ENCODE measurements around the gene GNB5. TPM values are rescaled to one million over a fixed set of nuclear protein-coding genes. Genes with fewer than 3 reads are reported as not detected.

The GNB5 gene
- total and polyA plus RNA-seq, 2 of the 13 experiments (the other 11 are each of a cell fraction or from before 2014, with no cell fraction given): 13.7 to 14.4 TPM

DNA sequence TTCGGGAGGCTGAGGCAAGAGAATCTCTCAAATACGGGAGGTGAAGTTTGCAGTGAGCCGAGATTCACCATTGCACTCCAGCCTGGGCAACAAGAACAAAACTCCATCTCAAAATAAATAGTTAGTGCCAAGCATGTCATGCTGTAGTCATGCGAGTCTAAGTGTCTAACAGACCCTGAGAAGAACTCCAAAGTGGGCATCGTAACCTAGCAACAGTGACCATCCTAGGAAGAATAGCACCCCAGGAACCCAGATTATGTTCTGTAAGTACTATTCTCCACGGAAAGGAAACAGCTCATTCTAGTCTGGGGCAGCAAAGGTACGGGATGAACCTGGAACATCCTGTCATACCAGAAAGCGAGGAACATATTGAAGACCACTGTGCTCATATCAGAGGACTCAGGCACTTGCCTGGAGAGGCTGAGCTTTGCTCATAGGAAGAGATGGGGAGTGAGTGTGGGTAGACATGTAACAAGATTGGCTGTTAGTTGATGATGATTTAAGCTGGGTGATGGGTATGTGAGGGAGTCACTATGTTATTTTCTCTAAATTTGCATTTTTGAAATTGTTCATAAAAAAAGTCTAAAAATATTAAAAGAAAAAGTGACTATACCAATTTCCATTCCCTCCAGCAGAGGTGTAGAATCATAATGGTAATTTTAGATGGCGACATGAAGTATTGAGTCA lies 110.3 kb downstream of the GNB5 start:
- BruUV-seq (replicated peaks): no TSS peak
- H3K27ac ChIP-seq (ENCODE audit: extremely low read length, insufficient read depth, low read length): no peak overlapping the region
- WGBS (ENCODE audit: low lambda C conversion rate): 89% methylated on average over 9 of the region's 9 CpGs

More for the DNA sequence above, 110.3 kb downstream of the GNB5 start:
- in situ Hi-C loops (cut with HindIII; ENCODE audit: extremely low pct_ligation_motif_present, low pct_unique_long_range_greater_than_20kb) (no loop called here), intact Hi-C loops (cut with micrococcal nuclease; ENCODE audit: unreplicated experiment) (no loop called here)
- Histone ChIP-seq H3K4me2 (ENCODE audit: low read depth, low read length) (no peak overlapping the region), H3K4me3 (replicated peaks in 1 of 3; ENCODE audit: insufficient read depth in 1 of 3, low read depth in 2 of 3, low read length in 3 of 3) (no peak overlapping the region), H3K9me3 (ENCODE audit: low read length) (no peaks in the 10 kb centered on the region), H4K20me1 (ENCODE audit: insufficient read depth, low read length) (no peaks in the 10 kb centered on the region), H3K27me3 (ENCODE audit: control insufficient read depth in 1 of 2, insufficient read depth in 2 of 2, low read length in 2 of 2) (no peaks in the 10 kb centered on the region; a peak in 1 of 5 replicates), H3K36me3 (replicated peaks in 1 of 2; ENCODE audit: control insufficient read depth in 1 of 2, insufficient read depth in 2 of 2, low read length in 2 of 2) (no peaks in the 10 kb centered on the region), H3K4me1 (ENCODE audit: insufficient read depth, low read length) (peaks cover 36% of the 10 kb centered on the region), H2AFZ (ENCODE audit: low read length) (no peak overlapping the region), H3K79me2 (ENCODE audit: insufficient read depth, low read length) (no peaks in the 10 kb centered on the region), H3K9ac (ENCODE audit: insufficient read depth, low read depth, low read length) (no peak overlapping the region)
- no peak for TF ChIP-seq HNRNPK (IDR thresholded peaks at IDR 0.05; ENCODE audit: low read depth, low read length, poor library complexity, severe bottlenecking)
- TF ChIP-seq ZSCAN12 (CRISPR knock-in tag; IDR thresholded peaks at IDR 0.05): no peak
- TF ChIP-seq ZNF260 (CRISPR knock-in tag; IDR thresholded peaks at IDR 0.05; ENCODE audit: borderline replicate concordance, low read depth): no peak
- TF ChIP-seq NFIB (CRISPR knock-in tag; IDR thresholded peaks at IDR 0.05; ENCODE audit: borderline replicate concordance): no peak
- TF ChIP-seq BCL6 (CRISPR knock-in tag; IDR thresholded peaks at IDR 0.05): no peak
- no peak for TF ChIP-seq ZNF629 (CRISPR knock-in tag; conservative IDR thresholded peaks at IDR 0.05)
- no peak for TF ChIP-seq ZNF230 (CRISPR knock-in tag; IDR thresholded peaks at IDR 0.05)
- TF ChIP-seq, protein P1, sequence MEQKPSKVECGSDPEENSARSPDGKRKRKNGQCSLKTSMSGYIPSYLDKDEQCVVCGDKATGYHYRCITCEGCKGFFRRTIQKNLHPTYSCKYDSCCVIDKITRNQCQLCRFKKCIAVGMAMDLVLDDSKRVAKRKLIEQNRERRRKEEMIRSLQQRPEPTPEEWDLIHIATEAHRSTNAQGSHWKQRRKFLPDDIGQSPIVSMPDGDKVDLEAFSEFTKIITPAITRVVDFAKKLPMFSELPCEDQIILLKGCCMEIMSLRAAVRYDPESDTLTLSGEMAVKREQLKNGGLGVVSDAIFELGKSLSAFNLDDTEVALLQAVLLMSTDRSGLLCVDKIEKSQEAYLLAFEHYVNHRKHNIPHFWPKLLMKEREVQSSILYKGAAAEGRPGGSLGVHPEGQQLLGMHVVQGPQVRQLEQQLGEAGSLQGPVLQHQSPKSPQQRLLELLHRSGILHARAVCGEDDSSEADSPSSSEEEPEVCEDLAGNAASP (CRISPR knock-in tag; IDR thresholded peaks at IDR 0.05; ENCODE audit: borderline replicate concordance): no peak
- TF ChIP-seq ZNF674 (CRISPR knock-in tag; IDR thresholded peaks at IDR 0.05; ENCODE audit: low read depth): no peak
- TF ChIP-seq ZC3H4 (CRISPR knock-in tag; IDR thresholded peaks at IDR 0.05; ENCODE audit: borderline replicate concordance): no peak
- TF ChIP-seq CENPX (CRISPR knock-in tag; IDR thresholded peaks at IDR 0.05): no peak
- TF ChIP-seq SMC3 (IDR thresholded peaks at IDR 0.05; ENCODE audit: low read length): no peak
- no peak for TF ChIP-seq PHB2 (IDR thresholded peaks at IDR 0.05; ENCODE audit: partially characterized antibody)
- no peak for TF ChIP-seq MTA3 (CRISPR knock-in tag; IDR thresholded peaks at IDR 0.05)
- no peak for TF ChIP-seq PCBP2 (optimal IDR thresholded peaks at IDR 0.05; ENCODE audit: low read depth, low read length, poor library complexity, severe bottlenecking)
- no peak for TF ChIP-seq FOXP1 (IDR thresholded peaks at IDR 0.05)
- no peak for TF ChIP-seq FOXP1 (CRISPR knock-in tag; IDR thresholded peaks at IDR 0.05)
- POLR2A ChIA-PET: no interaction called here
- FAIRE-seq (no peak), ATAC-seq (no peak), DNase-seq (ENCODE audit: low spot score) (no peak)
- CTCF ChIA-PET (ENCODE audit: low intra/inter-chr PET ratio, low total read pairs): no interaction called here

Measured in HepG2 (cell line).